Cardiac fibroblast (primary cell): Measurements from ENCODE around the gene SOBP.
A peak's percentile ranks its signal among the peaks of the same experiment; 100 is the strongest.
"Not testable (repeated sequence)": the region's sequence is repeated elsewhere in the genome, so short reads cannot be mapped to it uniquely, and the experiment has no call there.

Source experiments
- DNase-seq, 2 donors: peaks; one replicate each; pipeline versions ENCODE4 v3.0.0 to v3.0.0-alpha.2; 2010; ENCODE audit warnings: low read depth in 2 of 2
- H3K4me3 ChIP-seq, 2 donors: replicated peaks in 1 of 2; 1 replicate in 1 of 2; 2 replicates in 1 of 2; pipeline ENCODE4 v1.5.1; 2011; ENCODE audit warnings: low read depth in 2 of 2, low read length in 2 of 2, mild to moderate bottlenecking in 2 of 2, moderate library complexity in 1 of 2
- CTCF ChIP-seq: IDR thresholded peaks from one replicate; pipeline ENCODE4 v1.5.1; 2011; ENCODE audit warnings: low read depth, mild to moderate bottlenecking, low read length, inconsistent platforms

The SOBP gene

GRCh38 chr6:107466062-107466461 lies 23.9 kb upstream of the SOBP start:
- TF ChIP-seq CTCF = no peak

GRCh38 chr6:107470364-107470763 lies 19.6 kb upstream of the SOBP start:
- TF ChIP-seq CTCF = no peak
- no peak for DNase-seq
- no peak overlapping the region for H3K4me3 ChIP-seq

More at GRCh38 chr6:107466062-107466461, 23.9 kb upstream of the SOBP start:
- no peak overlapping the region for H3K4me3 ChIP-seq
- no peak for DNase-seq

GRCh38 chr6:107473660-107474059 lies 16.3 kb upstream of the SOBP start:
- no peak for DNase-seq
- no peak for TF ChIP-seq CTCF

GRCh38 chr6:107475360-107475759 lies 14.6 kb upstream of the SOBP start:
- DNase-seq, H3K4me3 ChIP-seq: not testable (repeated sequence)

More at GRCh38 chr6:107473660-107474059, 16.3 kb upstream of the SOBP start:
- H3K4me3 ChIP-seq = no peak overlapping the region

GRCh38 chr6:107475826-107476225 lies 14.1 kb upstream of the SOBP start:
- not testable (repeated sequence) for H3K4me3 ChIP-seq, DNase-seq

- H3K4me3 ChIP-seq = no peak overlapping the region
- no peak for DNase-seq
- TF ChIP-seq CTCF = no peak
Observed at GRCh38 chr6:107479089-107479690, 10.7 kb upstream of the SOBP start.

GRCh38 chr6:107485157-107485556 lies 4.8 kb upstream of the SOBP start:
- no peak overlapping the region for H3K4me3 ChIP-seq
- TF ChIP-seq CTCF = no peak
- no peak for DNase-seq

- no peak for TF ChIP-seq CTCF
- no peak for DNase-seq
- H3K4me3 ChIP-seq = peak overlapping the region; percentile 68 to 71
Observed at GRCh38 chr6:107488174-107488874, 1.6 kb upstream of the SOBP start.
